Measurements from ENCODE around the gene ITGAL. TPM values are rescaled to one million over a fixed set of nuclear protein-coding genes. Genes with fewer than 3 reads are reported as not detected.

Gene ITGAL
- total and polyA plus RNA-seq, 2 of the 13 experiments (the other 11 are each of a cell fraction or from before 2014, with no cell fraction given) = 0.86 to 1.2 TPM

DNA sequence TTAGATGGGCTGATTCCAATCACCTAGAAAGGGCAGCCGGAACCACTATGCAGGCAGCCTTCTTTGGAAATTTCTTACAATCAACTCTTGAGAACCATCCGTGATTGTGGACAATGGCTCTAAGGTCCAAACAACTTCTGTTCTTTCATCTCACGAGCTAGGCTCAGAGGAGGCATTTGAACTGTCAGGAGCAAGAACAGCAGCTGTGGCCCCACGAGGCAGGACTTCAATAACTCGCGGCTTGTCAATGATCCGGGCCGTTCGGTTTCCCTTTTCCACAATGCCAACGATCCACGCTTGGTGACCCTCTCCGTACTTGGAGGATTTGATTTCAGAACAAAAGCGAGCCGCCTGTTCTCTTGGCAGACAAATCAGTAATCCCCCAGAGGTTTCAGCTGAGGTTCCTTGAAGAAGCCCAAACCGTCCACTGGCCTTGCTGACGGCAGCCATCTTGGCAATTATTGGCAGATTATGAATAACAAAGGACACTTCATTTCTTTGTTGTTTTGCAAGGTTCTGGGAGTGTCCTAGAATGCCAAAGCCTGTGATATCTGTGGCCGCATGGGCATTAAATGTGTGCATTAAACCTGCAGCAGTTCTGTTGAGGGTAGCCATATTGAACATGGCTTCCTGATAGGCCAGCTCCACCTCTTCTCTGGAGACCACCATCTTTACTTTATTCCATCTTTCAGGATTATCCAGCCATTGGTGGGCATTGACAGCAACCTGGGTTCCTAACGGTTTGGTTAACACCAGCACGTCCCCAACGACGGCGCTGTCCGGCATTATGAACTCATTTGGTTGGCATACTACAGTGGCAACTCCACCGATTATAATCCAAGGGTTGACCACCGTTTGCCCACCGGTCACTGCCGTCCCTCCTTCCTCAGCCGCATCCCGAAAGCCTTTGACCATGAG lies 28.1 kb upstream of the ITGAL start (continued):
- TF ChIP-seq, protein P1, sequence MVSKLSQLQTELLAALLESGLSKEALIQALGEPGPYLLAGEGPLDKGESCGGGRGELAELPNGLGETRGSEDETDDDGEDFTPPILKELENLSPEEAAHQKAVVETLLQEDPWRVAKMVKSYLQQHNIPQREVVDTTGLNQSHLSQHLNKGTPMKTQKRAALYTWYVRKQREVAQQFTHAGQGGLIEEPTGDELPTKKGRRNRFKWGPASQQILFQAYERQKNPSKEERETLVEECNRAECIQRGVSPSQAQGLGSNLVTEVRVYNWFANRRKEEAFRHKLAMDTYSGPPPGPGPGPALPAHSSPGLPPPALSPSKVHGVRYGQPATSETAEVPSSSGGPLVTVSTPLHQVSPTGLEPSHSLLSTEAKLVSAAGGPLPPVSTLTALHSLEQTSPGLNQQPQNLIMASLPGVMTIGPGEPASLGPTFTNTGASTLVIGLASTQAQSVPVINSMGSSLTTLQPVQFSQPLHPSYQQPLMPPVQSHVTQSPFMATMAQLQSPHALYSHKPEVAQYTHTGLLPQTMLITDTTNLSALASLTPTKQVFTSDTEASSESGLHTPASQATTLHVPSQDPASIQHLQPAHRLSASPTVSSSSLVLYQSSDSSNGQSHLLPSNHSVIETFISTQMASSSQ (IDR thresholded peaks at IDR 0.05; ENCODE audit: low read depth) = no peak
- TF ChIP-seq, protein P1 (CRISPR knock-in tag; IDR thresholded peaks at IDR 0.05; ENCODE audit: borderline replicate concordance) = 0 out of 2 replicates have a peak, but pooled peaks have one; percentile 17
- TF ChIP-seq, protein P2, sequence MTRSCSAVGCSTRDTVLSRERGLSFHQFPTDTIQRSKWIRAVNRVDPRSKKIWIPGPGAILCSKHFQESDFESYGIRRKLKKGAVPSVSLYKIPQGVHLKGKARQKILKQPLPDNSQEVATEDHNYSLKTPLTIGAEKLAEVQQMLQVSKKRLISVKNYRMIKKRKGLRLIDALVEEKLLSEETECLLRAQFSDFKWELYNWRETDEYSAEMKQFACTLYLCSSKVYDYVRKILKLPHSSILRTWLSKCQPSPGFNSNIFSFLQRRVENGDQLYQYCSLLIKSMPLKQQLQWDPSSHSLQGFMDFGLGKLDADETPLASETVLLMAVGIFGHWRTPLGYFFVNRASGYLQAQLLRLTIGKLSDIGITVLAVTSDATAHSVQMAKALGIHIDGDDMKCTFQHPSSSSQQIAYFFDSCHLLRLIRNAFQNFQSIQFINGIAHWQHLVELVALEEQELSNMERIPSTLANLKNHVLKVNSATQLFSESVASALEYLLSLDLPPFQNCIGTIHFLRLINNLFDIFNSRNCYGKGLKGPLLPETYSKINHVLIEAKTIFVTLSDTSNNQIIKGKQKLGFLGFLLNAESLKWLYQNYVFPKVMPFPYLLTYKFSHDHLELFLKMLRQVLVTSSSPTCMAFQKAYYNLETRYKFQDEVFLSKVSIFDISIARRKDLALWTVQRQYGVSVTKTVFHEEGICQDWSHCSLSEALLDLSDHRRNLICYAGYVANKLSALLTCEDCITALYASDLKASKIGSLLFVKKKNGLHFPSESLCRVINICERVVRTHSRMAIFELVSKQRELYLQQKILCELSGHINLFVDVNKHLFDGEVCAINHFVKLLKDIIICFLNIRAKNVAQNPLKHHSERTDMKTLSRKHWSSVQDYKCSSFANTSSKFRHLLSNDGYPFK (CRISPR knock-in tag; IDR thresholded peaks at IDR 0.05; ENCODE audit: borderline replicate concordance) = no peak
- TF ChIP-seq, protein P3, sequence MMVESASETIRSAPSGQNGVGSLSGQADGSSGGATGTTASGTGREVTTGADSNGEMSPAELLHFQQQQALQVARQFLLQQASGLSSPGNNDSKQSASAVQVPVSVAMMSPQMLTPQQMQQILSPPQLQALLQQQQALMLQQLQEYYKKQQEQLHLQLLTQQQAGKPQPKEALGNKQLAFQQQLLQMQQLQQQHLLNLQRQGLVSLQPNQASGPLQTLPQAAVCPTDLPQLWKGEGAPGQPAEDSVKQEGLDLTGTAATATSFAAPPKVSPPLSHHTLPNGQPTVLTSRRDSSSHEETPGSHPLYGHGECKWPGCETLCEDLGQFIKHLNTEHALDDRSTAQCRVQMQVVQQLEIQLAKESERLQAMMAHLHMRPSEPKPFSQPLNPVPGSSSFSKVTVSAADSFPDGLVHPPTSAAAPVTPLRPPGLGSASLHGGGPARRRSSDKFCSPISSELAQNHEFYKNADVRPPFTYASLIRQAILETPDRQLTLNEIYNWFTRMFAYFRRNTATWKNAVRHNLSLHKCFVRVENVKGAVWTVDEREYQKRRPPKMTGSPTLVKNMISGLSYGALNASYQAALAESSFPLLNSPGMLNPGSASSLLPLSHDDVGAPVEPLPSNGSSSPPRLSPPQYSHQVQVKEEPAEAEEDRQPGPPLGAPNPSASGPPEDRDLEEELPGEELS (CRISPR knock-in tag; IDR thresholded peaks at IDR 0.05) = no peak; the same call in 1 of the 2 replicates
- TF ChIP-seq ARNTL (CRISPR knock-in tag; IDR thresholded peaks at IDR 0.05) (peak; percentile 27; the same call in 1 of the 2 replicates), POGZ (CRISPR knock-in tag; IDR thresholded peaks at IDR 0.05) (no peak), ZNF749 (CRISPR knock-in tag; IDR thresholded peaks at IDR 0.05; ENCODE audit: borderline replicate concordance) (no peak), ZNF235 (CRISPR knock-in tag; IDR thresholded peaks at IDR 0.05; ENCODE audit: borderline replicate concordance) (no peak), PITX1 (CRISPR knock-in tag; IDR thresholded peaks at IDR 0.05) (peak; percentile 41; the same call in 1 of the 2 replicates), ZNF383 (CRISPR knock-in tag; IDR thresholded peaks at IDR 0.05; ENCODE audit: borderline replicate concordance) (0 out of 2 replicates have a peak, but pooled peaks have one; percentile 14), KLF13 (CRISPR knock-in tag; IDR thresholded peaks at IDR 0.05) (0 out of 2 replicates have a peak, but pooled peaks have one; percentile 23), HDAC1 (CRISPR knock-in tag; IDR thresholded peaks at IDR 0.05) (peak; percentile 36; the same call in 1 of the 2 replicates)
- TF ChIP-seq, protein P4, sequence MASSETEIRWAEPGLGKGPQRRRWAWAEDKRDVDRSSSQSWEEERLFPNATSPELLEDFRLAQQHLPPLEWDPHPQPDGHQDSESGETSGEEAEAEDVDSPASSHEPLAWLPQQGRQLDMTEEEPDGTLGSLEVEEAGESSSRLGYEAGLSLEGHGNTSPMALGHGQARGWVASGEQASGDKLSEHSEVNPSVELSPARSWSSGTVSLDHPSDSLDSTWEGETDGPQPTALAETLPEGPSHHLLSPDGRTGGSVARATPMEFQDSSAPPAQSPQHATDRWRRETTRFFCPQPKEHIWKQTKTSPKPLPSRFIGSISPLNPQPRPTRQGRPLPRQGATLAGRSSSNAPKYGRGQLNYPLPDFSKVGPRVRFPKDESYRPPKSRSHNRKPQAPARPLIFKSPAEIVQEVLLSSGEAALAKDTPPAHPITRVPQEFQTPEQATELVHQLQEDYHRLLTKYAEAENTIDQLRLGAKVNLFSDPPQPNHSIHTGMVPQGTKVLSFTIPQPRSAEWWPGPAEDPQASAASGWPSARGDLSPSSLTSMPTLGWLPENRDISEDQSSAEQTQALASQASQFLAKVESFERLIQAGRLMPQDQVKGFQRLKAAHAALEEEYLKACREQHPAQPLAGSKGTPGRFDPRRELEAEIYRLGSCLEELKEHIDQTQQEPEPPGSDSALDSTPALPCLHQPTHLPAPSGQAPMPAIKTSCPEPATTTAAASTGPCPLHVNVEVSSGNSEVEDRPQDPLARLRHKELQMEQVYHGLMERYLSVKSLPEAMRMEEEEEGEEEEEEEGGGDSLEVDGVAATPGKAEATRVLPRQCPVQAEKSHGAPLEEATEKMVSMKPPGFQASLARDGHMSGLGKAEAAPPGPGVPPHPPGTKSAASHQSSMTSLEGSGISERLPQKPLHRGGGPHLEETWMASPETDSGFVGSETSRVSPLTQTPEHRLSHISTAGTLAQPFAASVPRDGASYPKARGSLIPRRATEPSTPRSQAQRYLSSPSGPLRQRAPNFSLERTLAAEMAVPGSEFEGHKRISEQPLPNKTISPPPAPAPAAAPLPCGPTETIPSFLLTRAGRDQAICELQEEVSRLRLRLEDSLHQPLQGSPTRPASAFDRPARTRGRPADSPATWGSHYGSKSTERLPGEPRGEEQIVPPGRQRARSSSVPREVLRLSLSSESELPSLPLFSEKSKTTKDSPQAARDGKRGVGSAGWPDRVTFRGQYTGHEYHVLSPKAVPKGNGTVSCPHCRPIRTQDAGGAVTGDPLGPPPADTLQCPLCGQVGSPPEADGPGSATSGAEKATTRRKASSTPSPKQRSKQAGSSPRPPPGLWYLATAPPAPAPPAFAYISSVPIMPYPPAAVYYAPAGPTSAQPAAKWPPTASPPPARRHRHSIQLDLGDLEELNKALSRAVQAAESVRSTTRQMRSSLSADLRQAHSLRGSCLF (CRISPR knock-in tag; IDR thresholded peaks at IDR 0.05; ENCODE audit: borderline replicate concordance) = no peak
